Spleen (tissue), 11 donors: ENCODE measurements around the gene PDE4B. TPM values are rescaled to one million over a fixed set of nuclear protein-coding genes. Genes with fewer than 3 reads are reported as not detected.
"Not testable (repeated sequence)": the region's sequence is repeated elsewhere in the genome, so short reads cannot be mapped to it uniquely, and the experiment has no call there.

Experiments
- DNase-seq: peaks from one replicate; pipeline ENCODE4 v3.0.0-alpha.2; 2020
- H3K27ac ChIP-seq, 8 donors: fragments of 200-600 bp; sonication (generic) in 7 of 8; 1 replicate in 4 of 8; 2 replicates in 4 of 8; pipeline versions ENCODE4 v1.5.0 to v1.8.0; 2016 to 2021; ENCODE audit warnings: inconsistent platforms in 4 of 8, mild to moderate bottlenecking in 4 of 8, moderate library complexity in 1 of 8
- H3K27me3 ChIP-seq, 7 donors: fragments of 200-600 bp; sonication (generic) in 6 of 7; replicated peaks in 1 of 7; 1 replicate in 4 of 7; 2 replicates in 3 of 7; pipeline versions ENCODE4 v1.5.0 to v1.8.0; 2016 to 2021; ENCODE audit warnings: inconsistent platforms in 3 of 7, mild to moderate bottlenecking in 1 of 7
- H3K36me3 ChIP-seq, 6 donors: fragments of 200-600 bp; sonication (generic) in 5 of 6; 1 replicate in 4 of 6; 2 replicates in 2 of 6; pipeline versions ENCODE4 v1.5.0 to v1.8.0; 2016 to 2021; ENCODE audit warnings: inconsistent platforms in 2 of 6
- H3K4me1 ChIP-seq, 6 donors: fragments of 200-600 bp; sonication (generic) in 5 of 6; 1 replicate in 3 of 6; 2 replicates in 3 of 6; pipeline versions ENCODE4 v1.5.0 to v1.8.0; 2016 to 2021; ENCODE audit warnings: inconsistent platforms in 3 of 6
- H3K4me3 ChIP-seq, 8 donors: fragments of 200-600 bp; sonication (generic) in 7 of 8; 1 replicate in 4 of 8; 2 replicates in 4 of 8; pipeline versions ENCODE4 v1.5.0 to v1.8.0; 2016 to 2021; ENCODE audit warnings: inconsistent platforms in 4 of 8, mild to moderate bottlenecking in 4 of 8, moderate library complexity in 2 of 8
- H3K9me3 ChIP-seq, 8 donors: fragments of 200-600 bp; sonication (generic) in 7 of 8; 1 replicate in 4 of 8; 2 replicates in 4 of 8; pipeline versions ENCODE4 v1.5.0 to v1.8.0; 2016 to 2021; ENCODE audit warnings: inconsistent platforms in 4 of 8
- CTCF ChIP-seq, 11 experiments: fragments of 200-600 bp in 7 of 11; fragments of 450-650 bp in 4 of 11; sonication (generic) in 4 of 11; IDR thresholded peaks in 8 of 11; conservative IDR thresholded peaks in 3 of 11; 1 replicate in 7 of 11; 2 replicates in 4 of 11; pipeline versions ENCODE4 v1.4.0 to v1.8.0; 2016 to 2021; ENCODE audit warnings: antibody characterized with exemption in 11 of 11, inconsistent platforms in 4 of 11, mild to moderate bottlenecking in 1 of 11
- POLR2A ChIP-seq, 3 donors: fragments of 450-650 bp; IDR thresholded peaks; one replicate each; pipeline ENCODE4 v1.5.1; 2017; ENCODE audit warnings: antibody characterized with exemption in 3 of 3, mild to moderate bottlenecking in 1 of 3
- POLR2AphosphoS5 ChIP-seq, 3 donors: sonication (generic); formaldehyde crosslinking; IDR thresholded peaks; one replicate each; pipeline ENCODE4 v1.5.1; 2017; ENCODE audit warnings: antibody characterized with exemption in 3 of 3
- WGBS, 5 donors: extraction: QIAGEN DNeasy Blood & Tissue Kit in 3 of 5; methylation state at CpG; one replicate each; pipeline versions ENCODE4 v1.1.5 to v1.1.7; 2013 to 2018; 5-methylcytosine and 5-hydroxymethylcytosine counted together
- intact Hi-C: fragments of 100-400 bp; cut with DNase I; formaldehyde crosslinking; loops from one replicate; pipeline ENCODE4 v1.15.0; 2023; ENCODE audit warnings: low total_unique reads
- polyA plus RNA-seq, 3 donors: library from polyadenylated mRNA; stranded (reverse); fragments of 200-250 nt; gene quantifications; one replicate each; pipeline ENCODE4 v1.2.1, GENCODE V29; 2013
- small RNA-seq, 4 donors: library from RNA; depleted of rRNA; stranded (forward); fragments of <200 nt; gene quantifications; one replicate each; pipeline ENCODE3, GENCODE V24; 2016
- total RNA-seq, 7 donors: library from RNA; depleted of rRNA in 3 of 7; stranded (reverse); fragments of >200 nt in 3 of 7; fragmentation: NEBNext Ultra II Directional in 4 of 7; extraction: Animal tissue kit (Norgen Biotek cat#: 25700) in 4 of 7; gene quantifications; one replicate each; pipeline versions ENCODE4 v1.1.0 to v1.2.1, GENCODE V29; 2016 to 2021
- donor health status: healthy with polysubstance abuse.
- donor health status: DM: no; HTN: no; CAD: no; lungs with moderate emphysema.
- donor health status: DM: no; HTN: no; CAD: no.
- donor health status: Bipolar disorder and iron deficiency.
- donor health status: healthy.
- donor health status: DM: no; HTN: no; CAD: no.
- donor health status: DM: yes; HTN: yes; CAD: no.

The PDE4B gene
- total and polyA plus RNA-seq, 10 donors, result 12.6 to 88.2 (median 51.9) TPM

- Histone ChIP-seq H3K27ac (peak overlapping the region in 2 of 8 donors; percentile 22 to 33), H3K4me1 (peaks cover 0 to 43% (median 12%) of the 10 kb centered on the region in 6 donors), H3K4me3 (no peak overlapping the region), H3K36me3 (no peaks in the 10 kb centered on the region), H3K9me3 (peaks cover 0 to 27% (median 23%) of the 10 kb centered on the region in 8 donors), H3K27me3 (no peaks in the 10 kb centered on the region)
- no peak for TF ChIP-seq POLR2A (IDR thresholded peaks at IDR 0.05)
- no peak for TF ChIP-seq POLR2AphosphoS5 (IDR thresholded peaks at IDR 0.05)
- no peak for TF ChIP-seq CTCF (IDR thresholded peaks at IDR 0.05 in 8 of 11, conservative IDR thresholded peaks at IDR 0.05 in 3 of 11)
- intact Hi-C loops, result no loop called here
- no peak for DNase-seq
- 66 to 90% (median 80%) methylated on average over 3 of the region's 3 CpGs for WGBS, 5 donors
These were observed 623.6 kb downstream of the PDE4B start for GRCh38 chr1:66416295-66416694.

- Histone ChIP-seq H3K27me3 (no peaks in the 10 kb centered on the region), H3K27ac (no peak overlapping the region), H3K4me3 (no peak overlapping the region), H3K36me3 (no peaks in the 10 kb centered on the region), H3K4me1 (peaks cover 0 to 35% (median 9%) of the 10 kb centered on the region in 6 donors), H3K9me3 (peaks cover 0 to 27% (median 23%) of the 10 kb centered on the region in 8 donors)
- intact Hi-C loops, result no loop called here
- 82 to 100% (median 93%) methylated on average over 1 of the region's 1 CpG for WGBS, 5 donors
- TF ChIP-seq POLR2A (IDR thresholded peaks at IDR 0.05) (no peak), POLR2AphosphoS5 (IDR thresholded peaks at IDR 0.05) (no peak), CTCF (IDR thresholded peaks at IDR 0.05 in 8 of 11, conservative IDR thresholded peaks at IDR 0.05 in 3 of 11) (no peak)
- no peak for DNase-seq
These were observed 625.3 kb downstream of the PDE4B start for GRCh38 chr1:66418021-66418420.

DNA sequence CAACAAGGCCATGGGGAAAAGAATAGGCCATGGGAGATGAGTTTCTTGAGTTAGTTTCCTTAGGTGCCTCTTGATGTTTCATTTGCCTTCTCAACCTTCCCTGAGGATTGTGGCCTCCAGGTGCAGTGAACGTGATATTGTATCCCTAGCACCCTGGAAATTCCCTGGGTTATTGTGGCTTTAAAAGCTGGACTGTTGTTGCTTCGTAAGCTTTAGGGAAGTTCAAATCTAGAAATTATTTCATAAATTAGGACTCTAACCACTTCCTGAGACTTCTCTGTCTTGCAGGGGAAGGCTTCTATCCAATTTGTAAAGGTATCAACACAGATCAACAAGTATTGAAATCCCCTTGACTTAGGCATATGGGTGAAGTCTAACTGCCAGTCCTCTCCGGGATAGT, 627.5 kb downstream of the PDE4B start:
- H3K9me3 ChIP-seq, result peaks cover 0 to 27% (median 23%) of the 10 kb centered on the region in 8 donors
- peak overlapping the region in 2 of 8 donors; percentile 18 to 45 for H3K27ac ChIP-seq
- H3K27me3 ChIP-seq, intact Hi-C loops, H3K36me3 ChIP-seq, H3K4me3 ChIP-seq, DNase-seq: not testable (repeated sequence)
- peaks cover 0 to 31% (median 9%) of the 10 kb centered on the region in 6 donors for H3K4me1 ChIP-seq
- WGBS, 5 donors, result 48 to 77% (median 63%) methylated on average over 3 of the region's 3 CpGs

DNA sequence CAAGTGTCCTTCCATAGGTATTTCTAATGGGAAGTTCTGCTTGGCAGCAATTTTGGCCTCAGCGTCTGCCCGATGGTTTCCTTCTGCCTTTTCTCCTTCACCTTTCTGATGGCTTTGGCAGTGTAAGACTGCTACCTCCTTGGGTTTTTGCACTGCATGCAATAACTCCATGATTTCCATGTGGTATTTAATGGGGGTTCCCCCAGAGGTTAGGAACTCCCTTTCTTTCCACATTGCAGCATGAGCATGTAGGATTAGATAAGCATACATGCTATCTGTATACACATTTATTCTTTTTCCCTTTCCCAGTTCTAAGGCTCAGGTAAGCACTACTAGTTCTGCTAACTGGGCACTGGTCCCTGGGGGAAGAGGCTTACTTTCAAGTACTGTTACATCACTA, 628.2 kb downstream of the PDE4B start:
- peaks cover 0 to 27% (median 23%) of the 10 kb centered on the region in 8 donors for H3K9me3 ChIP-seq
- 49 to 86% (median 68%) methylated on average over 2 of the region's 2 CpGs for WGBS, 5 donors
- peaks cover 0 to 28% (median 9%) of the 10 kb centered on the region in 6 donors for H3K4me1 ChIP-seq
- H3K27me3 ChIP-seq, DNase-seq, H3K4me3 ChIP-seq, intact Hi-C loops, H3K27ac ChIP-seq, H3K36me3 ChIP-seq: not testable (repeated sequence)

- Histone ChIP-seq H3K9me3 (peaks cover 0 to 17% (median 12%) of the 10 kb centered on the region in 8 donors), H3K27me3 (no peaks in the 10 kb centered on the region), H3K4me3 (no peak overlapping the region), H3K36me3 (no peaks in the 10 kb centered on the region), H3K27ac (no peak overlapping the region), H3K4me1 (peaks cover 0 to 26% (median 11%) of the 10 kb centered on the region in 6 donors)
- intact Hi-C loops, result no loop called here
- no peak for TF ChIP-seq POLR2A (IDR thresholded peaks at IDR 0.05)
- no peak for TF ChIP-seq POLR2AphosphoS5 (IDR thresholded peaks at IDR 0.05)
- no peak for TF ChIP-seq CTCF (IDR thresholded peaks at IDR 0.05 in 8 of 11, conservative IDR thresholded peaks at IDR 0.05 in 3 of 11)
- DNase-seq, result no peak
- 84 to 97% (median 92%) methylated on average over 4 of the region's 4 CpGs for WGBS, 5 donors
These were observed 630.1 kb downstream of the PDE4B start for GRCh38 chr1:66422804-66423203.

Small RNAs within 50 kb of the gene (small RNA-seq; reads per million reads assigned to genes)
- 0 reads per million in 4 donors for gene RN7SL854P
- gene RNU4-88P, result 0 reads per million in 4 donors
